OCI-LY7 (cell line): ENCODE results near the gene MMP3.

ENCODE experiments used
- EZH2phosphoT487 ChIP-seq: fragments of 200-600 bp; sonication (generic); IDR thresholded peaks from 2 replicates; pipeline ENCODE4 v1.6.1; 2018; ENCODE audit warnings: low read depth, borderline replicate concordance, mild to moderate bottlenecking, mixed run types, antibody characterized with exemption, low read length, moderate library complexity, mixed read lengths
- TF ChIP-seq, protein P1 (sequence below): fragments of 200-600 bp; sonication (generic); conservative IDR thresholded peaks from 2 replicates; pipeline ENCODE4 v1.5.1; 2014; ENCODE audit warnings: mild to moderate bottlenecking, antibody characterized with exemption, low read length, moderate library complexity, mixed read lengths

DNA sequence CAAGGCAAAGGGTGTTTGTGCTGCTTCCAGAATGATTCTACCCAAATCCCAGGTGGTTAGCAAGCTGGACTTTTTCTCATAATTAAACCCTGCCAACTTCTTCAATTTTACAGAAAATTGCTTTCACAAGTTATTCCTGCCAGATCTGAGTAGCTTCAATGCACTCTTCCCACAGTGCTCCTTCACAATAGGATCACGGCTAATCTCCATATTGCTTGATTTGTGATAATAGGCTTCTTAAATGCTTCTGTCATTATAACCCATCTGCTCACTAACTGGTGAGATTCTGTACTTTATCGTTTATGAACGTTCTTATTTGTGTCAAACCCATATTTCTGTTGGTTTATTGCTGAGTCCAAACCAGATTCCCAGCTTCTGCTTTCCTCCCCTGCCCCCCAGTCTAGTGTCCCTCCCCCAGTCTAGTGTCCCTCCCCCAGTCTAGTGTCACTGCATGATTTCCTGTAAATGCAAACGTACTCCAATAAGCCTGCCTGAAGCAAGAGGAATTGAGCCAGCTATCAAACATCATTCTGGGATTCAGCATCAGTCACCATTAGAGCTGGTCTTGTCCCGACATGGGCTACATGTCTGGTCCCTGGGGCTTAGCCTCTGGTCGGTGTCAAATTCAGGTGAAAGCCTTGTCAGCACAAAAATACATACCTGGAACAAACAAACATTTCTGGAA, 14.0 kb downstream of the MMP3 start:
- TF ChIP-seq, protein P1, sequence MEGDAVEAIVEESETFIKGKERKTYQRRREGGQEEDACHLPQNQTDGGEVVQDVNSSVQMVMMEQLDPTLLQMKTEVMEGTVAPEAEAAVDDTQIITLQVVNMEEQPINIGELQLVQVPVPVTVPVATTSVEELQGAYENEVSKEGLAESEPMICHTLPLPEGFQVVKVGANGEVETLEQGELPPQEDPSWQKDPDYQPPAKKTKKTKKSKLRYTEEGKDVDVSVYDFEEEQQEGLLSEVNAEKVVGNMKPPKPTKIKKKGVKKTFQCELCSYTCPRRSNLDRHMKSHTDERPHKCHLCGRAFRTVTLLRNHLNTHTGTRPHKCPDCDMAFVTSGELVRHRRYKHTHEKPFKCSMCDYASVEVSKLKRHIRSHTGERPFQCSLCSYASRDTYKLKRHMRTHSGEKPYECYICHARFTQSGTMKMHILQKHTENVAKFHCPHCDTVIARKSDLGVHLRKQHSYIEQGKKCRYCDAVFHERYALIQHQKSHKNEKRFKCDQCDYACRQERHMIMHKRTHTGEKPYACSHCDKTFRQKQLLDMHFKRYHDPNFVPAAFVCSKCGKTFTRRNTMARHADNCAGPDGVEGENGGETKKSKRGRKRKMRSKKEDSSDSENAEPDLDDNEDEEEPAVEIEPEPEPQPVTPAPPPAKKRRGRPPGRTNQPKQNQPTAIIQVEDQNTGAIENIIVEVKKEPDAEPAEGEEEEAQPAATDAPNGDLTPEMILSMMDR, result no peak
- no peak for TF ChIP-seq EZH2phosphoT487
